DND-41 (cell line): Measurements from ENCODE around the gene NR4A1.

Experiments
- EZH2 ChIP-seq: IDR thresholded peaks from 3 replicates; pipeline ENCODE4 v1.6.1; 2012; ENCODE audit warnings: borderline replicate concordance, low read depth, mild to moderate bottlenecking, moderate library complexity, low read length, inconsistent platforms; ENCODE audit not compliant: severe bottlenecking
- TF ChIP-seq, protein P1 (sequence below): IDR thresholded peaks from 2 replicates; pipeline ENCODE4 v1.5.1; 2012; ENCODE audit warnings: borderline replicate concordance, low read length, moderate library complexity, mild to moderate bottlenecking; ENCODE audit not compliant: poor library complexity, severe bottlenecking; ENCODE audit errors: extremely low read depth

DNA sequence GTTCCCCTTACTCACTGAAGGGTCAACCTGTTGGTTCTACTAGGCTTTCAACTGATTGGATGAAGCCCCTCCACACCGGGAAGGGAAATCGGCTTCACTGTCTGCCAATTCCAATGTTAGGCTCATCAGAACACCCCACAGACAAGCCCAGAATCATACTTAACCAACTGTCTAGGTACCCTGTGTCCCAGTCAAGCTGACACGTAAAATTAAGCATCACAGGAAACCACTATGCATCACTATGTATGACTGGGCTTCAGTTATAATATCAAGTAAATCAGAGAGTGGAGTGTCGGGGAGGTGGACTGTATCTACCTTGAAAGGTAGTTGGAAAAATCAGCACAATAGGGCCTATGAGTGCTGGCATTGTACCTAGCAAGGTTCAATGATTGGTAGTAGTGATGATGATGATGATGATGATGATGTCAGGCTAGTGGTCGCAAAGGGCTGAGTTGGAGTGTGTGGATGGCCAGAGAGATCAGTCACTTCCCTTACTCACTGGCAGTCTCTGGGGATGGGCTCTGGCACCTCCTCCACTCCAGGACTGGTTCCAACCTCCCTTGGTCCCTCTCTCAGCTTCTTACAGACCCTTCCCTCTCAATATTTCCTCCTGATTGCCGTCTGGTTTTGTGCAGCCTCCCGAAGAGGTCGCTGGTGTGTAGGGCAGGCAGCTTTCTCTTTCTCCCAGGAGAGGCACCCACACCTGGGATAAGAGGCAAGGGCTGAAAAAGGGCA, 15.3 kb downstream of the NR4A1 start:
- TF ChIP-seq, protein P1, sequence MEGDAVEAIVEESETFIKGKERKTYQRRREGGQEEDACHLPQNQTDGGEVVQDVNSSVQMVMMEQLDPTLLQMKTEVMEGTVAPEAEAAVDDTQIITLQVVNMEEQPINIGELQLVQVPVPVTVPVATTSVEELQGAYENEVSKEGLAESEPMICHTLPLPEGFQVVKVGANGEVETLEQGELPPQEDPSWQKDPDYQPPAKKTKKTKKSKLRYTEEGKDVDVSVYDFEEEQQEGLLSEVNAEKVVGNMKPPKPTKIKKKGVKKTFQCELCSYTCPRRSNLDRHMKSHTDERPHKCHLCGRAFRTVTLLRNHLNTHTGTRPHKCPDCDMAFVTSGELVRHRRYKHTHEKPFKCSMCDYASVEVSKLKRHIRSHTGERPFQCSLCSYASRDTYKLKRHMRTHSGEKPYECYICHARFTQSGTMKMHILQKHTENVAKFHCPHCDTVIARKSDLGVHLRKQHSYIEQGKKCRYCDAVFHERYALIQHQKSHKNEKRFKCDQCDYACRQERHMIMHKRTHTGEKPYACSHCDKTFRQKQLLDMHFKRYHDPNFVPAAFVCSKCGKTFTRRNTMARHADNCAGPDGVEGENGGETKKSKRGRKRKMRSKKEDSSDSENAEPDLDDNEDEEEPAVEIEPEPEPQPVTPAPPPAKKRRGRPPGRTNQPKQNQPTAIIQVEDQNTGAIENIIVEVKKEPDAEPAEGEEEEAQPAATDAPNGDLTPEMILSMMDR, result no peak
- no peak for TF ChIP-seq EZH2
